ENCODE measurements around the gene BET1L. TPM values are rescaled to one million over a fixed set of nuclear protein-coding genes. Genes with fewer than 3 reads are reported as not detected.
"Not testable (repeated sequence)": the region's sequence is repeated elsewhere in the genome, so short reads cannot be mapped to it uniquely, and the experiment has no call there.

The BET1L gene
- total RNA-seq, 1 donor from 2014 or later = 47.0 TPM

- Mint-ChIP-seq H3K36me3 (ENCODE audit: low read depth) (peaks cover 29% of the 10 kb centered on the region), H3K9me3 (no peaks in the 10 kb centered on the region), H3K27ac (no peak overlapping the region), H3K27me3 (no peaks in the 10 kb centered on the region), H3K4me1 (peaks cover 4% of the 10 kb centered on the region), H3K4me3 (no peak overlapping the region)
- no peak for DNase-seq
- ChIA-PET CTCF (no interaction called here), POLR2A (no interaction called here)
- no peak for ATAC-seq (ENCODE audit: low read depth)
- TF ChIP-seq CTCF (IDR thresholded peaks at IDR 0.05) = no peak
- intact Hi-C loops (cut with micrococcal nuclease) = no loop called here
Measured at GRCh38 chr11:223884-224283, 16.7 kb upstream of the BET1L start.

- ATAC-seq (ENCODE audit: low read depth) = no peak
- H3K4me1 Mint-ChIP-seq = peaks cover 4% of the 10 kb centered on the region
Measured at GRCh38 chr11:223026-223789, 16.0 kb upstream of the BET1L start.

DNA sequence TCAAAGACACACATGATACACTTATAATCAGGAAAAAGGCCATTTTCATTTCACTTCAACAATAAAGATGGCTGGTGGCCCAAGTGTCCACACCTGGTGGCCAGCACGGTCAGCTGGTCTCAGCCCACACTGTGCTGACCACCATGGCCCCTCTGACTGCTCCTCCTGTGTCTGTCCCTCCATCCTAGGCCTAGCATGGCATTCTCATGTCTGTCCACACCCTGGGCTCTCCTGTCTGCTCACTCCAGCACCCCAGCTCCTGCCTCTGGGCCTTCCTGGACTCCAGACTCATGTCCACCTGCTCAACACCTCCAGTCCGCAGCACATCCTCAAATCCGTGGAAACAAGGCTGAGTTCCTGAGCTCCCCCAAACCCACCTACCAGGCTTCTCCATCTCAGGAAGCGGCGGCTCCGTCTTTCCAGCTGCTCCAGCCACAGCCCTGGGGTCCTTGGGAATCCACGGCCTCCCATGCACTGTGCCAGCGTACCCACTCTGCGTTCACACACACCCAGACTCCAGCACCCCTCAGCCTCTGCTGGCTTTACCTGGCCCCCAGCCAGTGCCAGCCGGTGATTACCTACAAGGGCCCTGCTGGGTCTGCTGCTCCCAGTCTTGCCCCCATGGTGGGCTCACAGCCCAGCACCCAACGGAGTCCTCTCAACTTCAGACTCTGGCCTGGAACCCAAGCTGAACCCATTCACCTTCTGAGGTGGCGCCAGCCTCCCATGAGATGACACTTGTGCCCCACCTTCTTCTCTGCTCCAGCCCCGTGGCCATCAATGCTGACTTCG, 15.0 kb upstream of the BET1L start:
- ATAC-seq (ENCODE audit: low read depth) = no peak
- ChIA-PET CTCF (no interaction called here), POLR2A (no interaction called here)
- Mint-ChIP-seq H3K27me3 (no peaks in the 10 kb centered on the region), H3K9me3 (no peaks in the 10 kb centered on the region), H3K4me1 (peaks cover 4% of the 10 kb centered on the region), H3K36me3 (ENCODE audit: low read depth) (peaks cover 30% of the 10 kb centered on the region), H3K27ac (no peak overlapping the region), H3K4me3 (no peak overlapping the region)
- intact Hi-C loops (cut with micrococcal nuclease) = no loop called here
- peak; percentile 3 for DNase-seq
- TF ChIP-seq CTCF (IDR thresholded peaks at IDR 0.05) = no peak

More at GRCh38 chr11:223026-223789, 16.0 kb upstream of the BET1L start:
- Mint-ChIP-seq H3K27ac (no peak overlapping the region), H3K9me3 (no peaks in the 10 kb centered on the region), H3K4me3 (no peak overlapping the region), H3K27me3 (no peaks in the 10 kb centered on the region), H3K36me3 (ENCODE audit: low read depth) (peaks cover 28% of the 10 kb centered on the region)
- intact Hi-C loops (cut with micrococcal nuclease) = no loop called here
- DNase-seq = peak; percentile 3
- ChIA-PET CTCF (no interaction called here), POLR2A (no interaction called here)
- no peak for TF ChIP-seq CTCF (IDR thresholded peaks at IDR 0.05)

DNA sequence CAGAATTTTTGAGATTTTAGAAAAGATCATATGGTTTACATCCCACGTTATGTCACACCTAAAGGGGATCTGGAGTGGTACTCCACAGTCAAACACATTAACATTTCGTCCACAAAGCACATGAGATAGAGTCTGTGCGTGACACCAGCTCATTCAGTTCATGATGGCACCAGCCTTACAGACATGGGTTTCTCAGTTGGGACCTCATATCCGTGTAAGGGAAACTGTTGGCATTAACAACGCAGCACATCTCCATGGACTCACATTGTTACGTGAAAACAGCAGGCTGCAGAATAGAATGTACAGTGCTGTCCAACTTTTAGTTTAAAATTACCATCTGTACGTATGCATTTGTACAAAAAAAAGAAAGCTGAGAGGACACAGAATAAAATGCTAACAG, 14.3 kb upstream of the BET1L start:
- Mint-ChIP-seq H3K27ac (no peak overlapping the region), H3K27me3 (no peaks in the 10 kb centered on the region), H3K36me3 (ENCODE audit: low read depth) (peaks cover 30% of the 10 kb centered on the region), H3K9me3 (no peaks in the 10 kb centered on the region), H3K4me3 (no peak overlapping the region), H3K4me1 (peaks cover 4% of the 10 kb centered on the region)
- POLR2A ChIA-PET = no interaction called here
- TF ChIP-seq CTCF (IDR thresholded peaks at IDR 0.05) = no peak
- ATAC-seq (ENCODE audit: low read depth) (no peak), DNase-seq (no peak)
- CTCF ChIA-PET = no interaction called here
- intact Hi-C loops (cut with micrococcal nuclease) = no loop called here

DNA sequence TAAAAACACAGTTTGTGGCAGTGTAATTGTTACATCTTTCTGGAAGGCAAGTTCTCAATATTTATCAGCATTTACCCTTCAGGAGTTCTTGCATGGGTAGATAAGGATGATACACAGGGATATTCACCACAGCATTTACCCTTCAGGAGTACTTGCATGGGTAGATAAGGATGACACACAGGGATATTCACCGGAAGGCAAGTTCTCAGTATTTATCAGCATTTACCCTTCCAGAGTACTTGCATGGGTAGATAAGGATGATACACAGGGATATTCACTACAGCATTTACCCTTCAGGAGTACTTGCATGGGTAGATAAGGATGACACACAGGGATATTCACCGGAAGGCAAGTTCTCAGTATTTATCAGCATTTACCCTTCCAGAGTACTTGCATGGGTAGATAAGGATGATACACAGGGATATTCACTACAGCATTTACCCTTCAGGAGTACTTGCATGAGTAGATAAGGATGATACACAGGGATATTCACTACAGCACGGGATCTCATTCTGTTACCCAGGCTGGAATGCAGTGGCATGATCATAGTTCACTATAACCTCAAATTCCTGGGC, 13.5 kb upstream of the BET1L start:
- H3K9me3 Mint-ChIP-seq; intact Hi-C loops (cut with micrococcal nuclease); CTCF ChIA-PET: not testable (repeated sequence)

More for the DNA sequence above, 13.5 kb upstream of the BET1L start:
- H3K27ac Mint-ChIP-seq; H3K4me1 Mint-ChIP-seq; DNase-seq; H3K27me3 Mint-ChIP-seq; ATAC-seq (ENCODE audit: low read depth); H3K4me3 Mint-ChIP-seq; POLR2A ChIA-PET: not testable (repeated sequence)
- peaks cover 31% of the 10 kb centered on the region for H3K36me3 Mint-ChIP-seq (ENCODE audit: low read depth)

All from activated B cell treated with CpG ODN at 0.5 μM for 24 hours (primary cell).